ENCODE measurements around the gene KSR1. TPM values are rescaled to one million over a fixed set of nuclear protein-coding genes. Genes with fewer than 3 reads are reported as not detected.

The KSR1 gene
- total and polyA plus RNA-seq, 2 of the 4 experiments (the other 2 are of a cell fraction): 12.5 to 21.9 TPM

- dilution Hi-C loops (cut with HindIII; ENCODE audit: low sequenced_read_pairs, unreplicated experiment) (no loop called here), in situ Hi-C loops (cut with MboI; ENCODE audit: low sequenced_read_pairs) (loop anchor here (25.0 kb wide), 1 partner anchor 794 kb away; the partner anchor contains the start of genes IFT20 and TNFAIP1), intact Hi-C loops (cut with micrococcal nuclease) (loop anchor here (5.0 kb wide), 2 partner anchors 41 to 191 kb away; no protein-coding TSS in a partner anchor)
- peaks cover 46% of the 10 kb centered on the region for H3K9me1 ChIP-seq (ENCODE audit: insufficient read depth, low read length)
- ATAC-seq (ENCODE audit: low read depth): no peak
- H3K4ac ChIP-seq (ENCODE audit: low read depth, low read length): no peak overlapping the region; the same call in 1 of the 2 replicates
- no peaks in the 10 kb centered on the region for H3K27me3 ChIP-seq (ENCODE audit: control insufficient read depth, insufficient read depth, low read length)
- no peak overlapping the region for H4K91ac ChIP-seq (ENCODE audit: insufficient read depth, low read depth, low read length)
- peaks cover 63 to 86% of the 10 kb centered on the region in 2 experiments for H3K79me1 ChIP-seq (ENCODE audit: low read depth in 1 of 2, low read length in 2 of 2)
- H2BK20ac ChIP-seq (ENCODE audit: low read depth, low read length): no peak overlapping the region
- no peak overlapping the region for H3K23ac ChIP-seq (ENCODE audit: low read depth, low read length)
- no peak overlapping the region for H2BK5ac ChIP-seq (ENCODE audit: low read depth, low read length, poor library complexity, severe bottlenecking)
- ChIA-PET POLR2A (ENCODE audit: unreplicated experiment) (no interaction called here), CTCF (no interaction called here)
- peaks cover 6% of the 10 kb centered on the region; the same call in 1 of the 2 replicates for H3K36me3 ChIP-seq (ENCODE audit: control insufficient read depth, insufficient read depth, low read length)
- no peak overlapping the region for H3K56ac ChIP-seq (ENCODE audit: extremely low read depth, insufficient read depth, low read length)
- 100% methylated on average over 3 of the region's 9 CpGs; no CpG with 5 or more reads in 1 of the 2 experiments for WGBS, 2 experiments (ENCODE audit: extremely low coverage in 2 of 2, insufficient read length in 1 of 2)
- H4K8ac ChIP-seq (ENCODE audit: low read depth in 2 of 2, low read length in 2 of 2): no peak overlapping the region
- peaks cover 54% of the 10 kb centered on the region for H3K4me1 ChIP-seq (ENCODE audit: control insufficient read depth, insufficient read depth, low read length)
- H2BK15ac ChIP-seq (ENCODE audit: low read depth, low read length): no peak overlapping the region
- TF ChIP-seq MAZ (IDR thresholded peaks at IDR 0.05; ENCODE audit: borderline replicate concordance, low read depth, low read length): no peak
- no peak for TF ChIP-seq POLR2A (IDR thresholded peaks at IDR 0.05; ENCODE audit: low read depth, low read length)
- TF ChIP-seq MAFK (IDR thresholded peaks at IDR 0.05; ENCODE audit: low read depth, low read length): no peak
- TF ChIP-seq CHD1 (IDR thresholded peaks at IDR 0.05; ENCODE audit: low read depth, low read length): no peak
- TF ChIP-seq, protein P1, sequence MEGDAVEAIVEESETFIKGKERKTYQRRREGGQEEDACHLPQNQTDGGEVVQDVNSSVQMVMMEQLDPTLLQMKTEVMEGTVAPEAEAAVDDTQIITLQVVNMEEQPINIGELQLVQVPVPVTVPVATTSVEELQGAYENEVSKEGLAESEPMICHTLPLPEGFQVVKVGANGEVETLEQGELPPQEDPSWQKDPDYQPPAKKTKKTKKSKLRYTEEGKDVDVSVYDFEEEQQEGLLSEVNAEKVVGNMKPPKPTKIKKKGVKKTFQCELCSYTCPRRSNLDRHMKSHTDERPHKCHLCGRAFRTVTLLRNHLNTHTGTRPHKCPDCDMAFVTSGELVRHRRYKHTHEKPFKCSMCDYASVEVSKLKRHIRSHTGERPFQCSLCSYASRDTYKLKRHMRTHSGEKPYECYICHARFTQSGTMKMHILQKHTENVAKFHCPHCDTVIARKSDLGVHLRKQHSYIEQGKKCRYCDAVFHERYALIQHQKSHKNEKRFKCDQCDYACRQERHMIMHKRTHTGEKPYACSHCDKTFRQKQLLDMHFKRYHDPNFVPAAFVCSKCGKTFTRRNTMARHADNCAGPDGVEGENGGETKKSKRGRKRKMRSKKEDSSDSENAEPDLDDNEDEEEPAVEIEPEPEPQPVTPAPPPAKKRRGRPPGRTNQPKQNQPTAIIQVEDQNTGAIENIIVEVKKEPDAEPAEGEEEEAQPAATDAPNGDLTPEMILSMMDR (conservative IDR thresholded peaks at IDR 0.05; ENCODE audit: low read depth, low read length): no peak
- TF ChIP-seq RCOR1 (IDR thresholded peaks at IDR 0.05; ENCODE audit: insufficient replicate concordance, low read length): no peak
- TF ChIP-seq CEBPB (IDR thresholded peaks at IDR 0.05; ENCODE audit: low read depth, low read length): no peak
- no peak for TF ChIP-seq BHLHE40 (IDR thresholded peaks at IDR 0.05; ENCODE audit: low read depth, low read length)
- TF ChIP-seq RFX5 (IDR thresholded peaks at IDR 0.05; ENCODE audit: low read depth, low read length): no peak
- TF ChIP-seq NFE2L2 (IDR thresholded peaks at IDR 0.05; ENCODE audit: low read depth, low read length): no peak
- TF ChIP-seq SMC3 (IDR thresholded peaks at IDR 0.05; ENCODE audit: low read depth, low read length): no peak
- TF ChIP-seq, protein P2, sequence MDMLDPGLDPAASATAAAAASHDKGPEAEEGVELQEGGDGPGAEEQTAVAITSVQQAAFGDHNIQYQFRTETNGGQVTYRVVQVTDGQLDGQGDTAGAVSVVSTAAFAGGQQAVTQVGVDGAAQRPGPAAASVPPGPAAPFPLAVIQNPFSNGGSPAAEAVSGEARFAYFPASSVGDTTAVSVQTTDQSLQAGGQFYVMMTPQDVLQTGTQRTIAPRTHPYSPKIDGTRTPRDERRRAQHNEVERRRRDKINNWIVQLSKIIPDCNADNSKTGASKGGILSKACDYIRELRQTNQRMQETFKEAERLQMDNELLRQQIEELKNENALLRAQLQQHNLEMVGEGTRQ (IDR thresholded peaks at IDR 0.05; ENCODE audit: low read depth, low read length): no peak
- TF ChIP-seq MXI1 (IDR thresholded peaks at IDR 0.05; ENCODE audit: borderline replicate concordance, low read depth, low read length): no peak
- no peak for TF ChIP-seq FOS (IDR thresholded peaks at IDR 0.05; ENCODE audit: low read depth, low read length)
- no peak for TF ChIP-seq RAD21 (IDR thresholded peaks at IDR 0.05; ENCODE audit: low read length)
- TF ChIP-seq ELK1 (IDR thresholded peaks at IDR 0.05; ENCODE audit: borderline replicate concordance, low read depth, low read length): no peak
- H2AK5ac ChIP-seq (ENCODE audit: low read depth, low read length): peak overlapping the region; percentile 35; the same call in 1 of the 2 replicates
- no peak overlapping the region for H2AK9ac ChIP-seq (replicated peaks; ENCODE audit: low read depth, low read length, poor library complexity)
- H4K20me1 ChIP-seq (ENCODE audit: insufficient read depth, low read length): peaks cover 53% of the 10 kb centered on the region
- no peaks in the 10 kb centered on the region for H3K9me3 ChIP-seq (ENCODE audit: control insufficient read depth, insufficient read depth, low read length)
- no peak overlapping the region for H3K9ac ChIP-seq (ENCODE audit: low read depth, low read length)
- H3K14ac ChIP-seq (replicated peaks; ENCODE audit: low read depth, low read length): no peak overlapping the region
- no peak overlapping the region for H3K27ac ChIP-seq (ENCODE audit: insufficient read depth, low read length)
- H3K4me3 ChIP-seq (ENCODE audit: insufficient read depth, low read depth, low read length): no peak overlapping the region
- no TSS peak for BruUV-seq (replicated peaks)
- no peak overlapping the region for H3K18ac ChIP-seq (ENCODE audit: low read depth, low read length)
- H4K5ac ChIP-seq (ENCODE audit: low read depth, low read length): no peak overlapping the region
- H3K4me2 ChIP-seq (ENCODE audit: low read depth, low read length): no peak overlapping the region
- no peak overlapping the region for H2AFZ ChIP-seq (replicated peaks; ENCODE audit: low read length, poor library complexity)
- no peak overlapping the region; the same call in 1 of the 2 replicates for H2BK120ac ChIP-seq (ENCODE audit: low read depth, low read length)
- DNase-seq: no peak
Measured at GRCh38 chr17:27543464-27543856, 87.2 kb downstream of the KSR1 start.
